Measurements from ENCODE around the gene FAM222A.

- no peak for TF ChIP-seq ZNF600 (tag by site-specific recombination; IDR thresholded peaks at IDR 0.05)
- no peak for TF ChIP-seq ZNF174 (tag by site-specific recombination; IDR thresholded peaks at IDR 0.05)
- TF ChIP-seq SP7 (tag by site-specific recombination; IDR thresholded peaks at IDR 0.05), result no peak
- no peak for TF ChIP-seq REST (tag by site-specific recombination; IDR thresholded peaks at IDR 0.05)
- TF ChIP-seq, protein P1, sequence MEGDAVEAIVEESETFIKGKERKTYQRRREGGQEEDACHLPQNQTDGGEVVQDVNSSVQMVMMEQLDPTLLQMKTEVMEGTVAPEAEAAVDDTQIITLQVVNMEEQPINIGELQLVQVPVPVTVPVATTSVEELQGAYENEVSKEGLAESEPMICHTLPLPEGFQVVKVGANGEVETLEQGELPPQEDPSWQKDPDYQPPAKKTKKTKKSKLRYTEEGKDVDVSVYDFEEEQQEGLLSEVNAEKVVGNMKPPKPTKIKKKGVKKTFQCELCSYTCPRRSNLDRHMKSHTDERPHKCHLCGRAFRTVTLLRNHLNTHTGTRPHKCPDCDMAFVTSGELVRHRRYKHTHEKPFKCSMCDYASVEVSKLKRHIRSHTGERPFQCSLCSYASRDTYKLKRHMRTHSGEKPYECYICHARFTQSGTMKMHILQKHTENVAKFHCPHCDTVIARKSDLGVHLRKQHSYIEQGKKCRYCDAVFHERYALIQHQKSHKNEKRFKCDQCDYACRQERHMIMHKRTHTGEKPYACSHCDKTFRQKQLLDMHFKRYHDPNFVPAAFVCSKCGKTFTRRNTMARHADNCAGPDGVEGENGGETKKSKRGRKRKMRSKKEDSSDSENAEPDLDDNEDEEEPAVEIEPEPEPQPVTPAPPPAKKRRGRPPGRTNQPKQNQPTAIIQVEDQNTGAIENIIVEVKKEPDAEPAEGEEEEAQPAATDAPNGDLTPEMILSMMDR (tag by site-specific recombination; IDR thresholded peaks at IDR 0.05), result no peak
- TF ChIP-seq, protein P2, sequence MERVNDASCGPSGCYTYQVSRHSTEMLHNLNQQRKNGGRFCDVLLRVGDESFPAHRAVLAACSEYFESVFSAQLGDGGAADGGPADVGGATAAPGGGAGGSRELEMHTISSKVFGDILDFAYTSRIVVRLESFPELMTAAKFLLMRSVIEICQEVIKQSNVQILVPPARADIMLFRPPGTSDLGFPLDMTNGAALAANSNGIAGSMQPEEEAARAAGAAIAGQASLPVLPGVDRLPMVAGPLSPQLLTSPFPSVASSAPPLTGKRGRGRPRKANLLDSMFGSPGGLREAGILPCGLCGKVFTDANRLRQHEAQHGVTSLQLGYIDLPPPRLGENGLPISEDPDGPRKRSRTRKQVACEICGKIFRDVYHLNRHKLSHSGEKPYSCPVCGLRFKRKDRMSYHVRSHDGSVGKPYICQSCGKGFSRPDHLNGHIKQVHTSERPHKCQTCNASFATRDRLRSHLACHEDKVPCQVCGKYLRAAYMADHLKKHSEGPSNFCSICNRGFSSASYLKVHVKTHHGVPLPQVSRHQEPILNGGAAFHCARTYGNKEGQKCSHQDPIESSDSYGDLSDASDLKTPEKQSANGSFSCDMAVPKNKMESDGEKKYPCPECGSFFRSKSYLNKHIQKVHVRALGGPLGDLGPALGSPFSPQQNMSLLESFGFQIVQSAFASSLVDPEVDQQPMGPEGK (tag by site-specific recombination; IDR thresholded peaks at IDR 0.05), result no peak
- TF ChIP-seq INSM2 (tag by site-specific recombination; IDR thresholded peaks at IDR 0.05), result no peak
- no peak for TF ChIP-seq ZNF24 (tag by site-specific recombination; IDR thresholded peaks at IDR 0.05)
- no peak for TF ChIP-seq ZBTB11 (tag by site-specific recombination; conservative IDR thresholded peaks at IDR 0.05; ENCODE audit: low read depth)
- TF ChIP-seq HOXA7 (CRISPR knock-in tag; IDR thresholded peaks at IDR 0.05; ENCODE audit: borderline replicate concordance), result no peak
- TF ChIP-seq ZNF707 (tag by site-specific recombination; IDR thresholded peaks at IDR 0.05), result no peak
- no peak for TF ChIP-seq ZNF501 (tag by site-specific recombination; IDR thresholded peaks at IDR 0.05)
- TF ChIP-seq ZNF776 (tag by site-specific recombination; IDR thresholded peaks at IDR 0.05; ENCODE audit: borderline replicate concordance), result no peak
- TF ChIP-seq ZNF423 (tag by site-specific recombination; IDR thresholded peaks at IDR 0.05), result no peak
These were observed 4.7 kb upstream of the FAM222A start for GRCh38 chr12:109708939-109709338.

Data from HEK293 (cell line).